Adrenal gland (tissue), 12 donors: ENCODE results near the gene LRRC73. TPM values are rescaled to one million over a fixed set of nuclear protein-coding genes. Genes with fewer than 3 reads are reported as not detected.

Source experiments
- DNase-seq, 7 donors: peaks; one replicate each; pipeline ENCODE4 v3.0.0-alpha.2; 2019 to 2020
- H3K27ac ChIP-seq, 5 donors: fragments of 200-600 bp; sonication (generic) in 4 of 5; 1 replicate in 3 of 5; 2 replicates in 2 of 5; pipeline versions ENCODE4 v1.5.1 to v1.8.0; 2016 to 2020; ENCODE audit warnings: mild to moderate bottlenecking in 1 of 5
- H3K27me3 ChIP-seq: fragments of 200-600 bp; 2 replicates; pipeline ENCODE4 v1.8.0; 2021
- H3K36me3 ChIP-seq, 2 donors: fragments of 200-600 bp; replicated peaks in 1 of 2; 1 replicate in 1 of 2; 2 replicates in 1 of 2; pipeline versions ENCODE4 v1.5.1 to v1.8.0; 2018 to 2022
- H3K4me1 ChIP-seq, 2 donors: fragments of 200-600 bp; replicated peaks in 1 of 2; 1 replicate in 1 of 2; 2 replicates in 1 of 2; pipeline versions ENCODE4 v1.5.1 to v1.8.0; 2018 to 2021
- H3K4me3 ChIP-seq, 4 donors: fragments of 200-600 bp; sonication (generic) in 3 of 4; one replicate each; pipeline ENCODE4 v1.5.1; 2016 to 2018
- H3K9me3 ChIP-seq, 3 donors: fragments of 200-600 bp; sonication (generic) in 1 of 3; replicated peaks in 1 of 3; 1 replicate in 2 of 3; 2 replicates in 1 of 3; pipeline versions ENCODE4 v1.5.1 to v1.8.0; 2016 to 2021
- CTCF ChIP-seq, 6 experiments: fragments of 450-650 bp in 4 of 6; fragments of 200-600 bp in 2 of 6; sonication (generic) in 1 of 6; IDR thresholded peaks; 1 replicate in 5 of 6; 2 replicates in 1 of 6; pipeline versions ENCODE4 v1.5.1 to v1.8.0; 2016 to 2021; ENCODE audit warnings: antibody characterized with exemption in 6 of 6, mild to moderate bottlenecking in 2 of 6, moderate library complexity in 1 of 6
- POLR2A ChIP-seq, 2 donors: fragments of 450-650 bp; IDR thresholded peaks; one replicate each; pipeline ENCODE4 v1.6.1; 2017; ENCODE audit warnings: antibody characterized with exemption in 2 of 2, mild to moderate bottlenecking in 2 of 2, moderate library complexity in 1 of 2
- WGBS, 4 donors: extraction: QIAGEN DNeasy Blood & Tissue Kit in 2 of 4; methylation state at CpG; one replicate each; pipeline versions ENCODE4 v1.1.5 to v1.1.7; 2013 to 2017; 5-methylcytosine and 5-hydroxymethylcytosine counted together
- intact Hi-C, 2 donors: fragments of 100-400 bp; cut with DNase I; formaldehyde crosslinking; loops; one replicate each; pipeline versions ENCODE4 v1.14.1 to v1.15.0; 2022 to 2023
- polyA plus RNA-seq, 3 donors: library from polyadenylated mRNA; stranded (reverse); fragments of 200-250 nt in 2 of 3; fragments of 350-450 nt in 1 of 3; fragmentation: Illumina TruSeq in 1 of 3; extraction: RNeasy Lipid Tissue Mini Kit (QIAGEN cat#74804) in 1 of 3; gene quantifications; one replicate each; pipeline ENCODE4 v1.2.3, GENCODE V29; 2013 to 2014
- total RNA-seq, 9 donors: library from RNA; depleted of rRNA in 4 of 9; stranded (reverse); fragments of >200 nt in 4 of 9; fragments of 120-200 nt in 1 of 9; fragmentation: NEBNext Ultra II Directional in 1 of 9; extraction: Animal tissue kit (Norgen Biotek cat#: 25700) in 1 of 9; gene quantifications; one replicate each; pipeline versions ENCODE4 v1.1.0 to v1.2.4, GENCODE V29; 2013 to 2023
- donor health status: healthy with polysubstance abuse.
- donor health status: Bipolar disorder and iron deficiency.
- donor health status: DM: yes; HTN: yes; CAD: no.
- donor health status: DM: no; HTN: no; CAD: no.
- donor health status: DM: no; HTN: no; CAD: no.
- donor health status: DM: yes; HTN: yes; CAD: no.

The LRRC73 gene
- total and polyA plus RNA-seq, 12 donors: 1.4 to 15.0 (median 4.1) TPM

GRCh38 chr6:43493230-43493629 is 16.9 kb downstream of the LRRC73 start:
- no peaks in the 10 kb centered on the region for H3K27me3 ChIP-seq
- TF ChIP-seq CTCF (IDR thresholded peaks at IDR 0.05) (no peak), POLR2A (IDR thresholded peaks at IDR 0.05) (no peak)
- intact Hi-C loops: no loop called here
- H3K4me3 ChIP-seq: no peak overlapping the region
- H3K36me3 ChIP-seq: peaks cover 0 to 6% of the 10 kb centered on the region in 2 donors
- 89 to 94% (median 92%) methylated on average over 2 of the region's 2 CpGs for WGBS, 4 donors
- DNase-seq: no peak
- H3K4me1 ChIP-seq: peaks cover 29 to 41% of the 10 kb centered on the region in 2 donors
- H3K27ac ChIP-seq: no peak overlapping the region
- no peaks in the 10 kb centered on the region for H3K9me3 ChIP-seq

GRCh38 chr6:43492673-43493072 is 17.5 kb downstream of the LRRC73 start:
- DNase-seq: peak in 1 of 7 donors; percentile 48
- Histone ChIP-seq H3K4me3 (no peak overlapping the region), H3K27me3 (no peaks in the 10 kb centered on the region), H3K9me3 (no peaks in the 10 kb centered on the region), H3K27ac (peak overlapping the region in 2 of 5 donors; percentile 73 to 76), H3K4me1 (peaks cover 29 to 42% of the 10 kb centered on the region in 2 donors), H3K36me3 (peaks cover 0 to under 1% of the 10 kb centered on the region in 2 donors)
- intact Hi-C loops: no loop called here
- WGBS, 4 donors: 14 to 63% (median 45%) methylated on average over 1 to 3 of the region's 3 CpGs
- TF ChIP-seq POLR2A (IDR thresholded peaks at IDR 0.05) (no peak), CTCF (IDR thresholded peaks at IDR 0.05) (no peak)

GRCh38 chr6:43491750-43492661 is 18.1 kb downstream of the LRRC73 start:
- intact Hi-C loops: no loop called here
- no peaks in the 10 kb centered on the region for H3K36me3 ChIP-seq
- peak overlapping the region in 3 of 5 donors; percentile 12 to 76 (median 73) for H3K27ac ChIP-seq
- TF ChIP-seq CTCF (IDR thresholded peaks at IDR 0.05): no peak
- no peak for TF ChIP-seq POLR2A (IDR thresholded peaks at IDR 0.05)
- no peaks in the 10 kb centered on the region for H3K9me3 ChIP-seq
- peak; percentile 85 to 92 (median 89) for DNase-seq
- peaks cover 29 to 42% of the 10 kb centered on the region in 2 donors for H3K4me1 ChIP-seq
- H3K4me3 ChIP-seq: no peak overlapping the region
- WGBS, 4 donors: 27 to 37% (median 32%) methylated on average over 4 to 10 of the region's 10 CpGs
- H3K27me3 ChIP-seq: no peaks in the 10 kb centered on the region

- H3K27me3 ChIP-seq: no peaks in the 10 kb centered on the region
- no peak overlapping the region for H3K4me3 ChIP-seq
- DNase-seq: no peak
- H3K4me1 ChIP-seq: peaks cover 18 to 38% of the 10 kb centered on the region in 2 donors
- intact Hi-C loops: no loop called here
- no peaks in the 10 kb centered on the region for H3K9me3 ChIP-seq
- no peaks in the 10 kb centered on the region for H3K36me3 ChIP-seq
- 74 to 82% (median 75%) methylated on average over 6 of the region's 6 CpGs for WGBS, 4 donors
- no peak for TF ChIP-seq POLR2A (IDR thresholded peaks at IDR 0.05)
- TF ChIP-seq CTCF (IDR thresholded peaks at IDR 0.05): no peak
- H3K27ac ChIP-seq: no peak overlapping the region
Measured at GRCh38 chr6:43490523-43490939, 19.6 kb downstream of the LRRC73 start.
